OCI-LY1 (cell line): ENCODE results near the gene BCL2.
"Not testable (repeated sequence)": the region's sequence is repeated elsewhere in the genome, so short reads cannot be mapped to it uniquely, and the experiment has no call there.

Experiments
- H2AFZ ChIP-seq: fragments of 200-600 bp; sonication (generic), shearing (Covaris generic); 2 replicates; pipeline ENCODE4 v1.6.0; 2014; ENCODE audit warnings: antibody characterized with exemption, mild to moderate bottlenecking, low read length
- H3F3A ChIP-seq: fragments of 200-600 bp; sonication (generic), shearing (Covaris generic); 2 replicates; pipeline ENCODE4 v1.6.0; 2014; ENCODE audit warnings: mild to moderate bottlenecking, antibody characterized with exemption, low read length, moderate library complexity; ENCODE audit not compliant: insufficient read depth
- H3K27ac ChIP-seq: fragments of 200-600 bp; sonication (generic); 2 replicates; pipeline ENCODE4 v1.5.1; 2014; ENCODE audit warnings: low read length, mixed run types, mild to moderate bottlenecking, low read depth; ENCODE audit not compliant: poor library complexity, severe bottlenecking
- H3K27me3 ChIP-seq: fragments of 200-600 bp; sonication (generic); 2 replicates; pipeline ENCODE4 v1.6.0; 2014; ENCODE audit warnings: antibody characterized with exemption, mild to moderate bottlenecking, low read length, moderate library complexity; ENCODE audit not compliant: insufficient read depth
- H3K36me3 ChIP-seq: fragments of 200-600 bp; sonication (generic); 2 replicates; pipeline ENCODE4 v1.6.1; 2014; ENCODE audit warnings: mild to moderate bottlenecking, antibody characterized with exemption, low read length, moderate library complexity, mixed read lengths; ENCODE audit not compliant: insufficient read depth
- H3K4me1 ChIP-seq: fragments of 200-600 bp; sonication (generic); 2 replicates; pipeline ENCODE4 v1.5.1; 2014; ENCODE audit warnings: mild to moderate bottlenecking, low read length, moderate library complexity; ENCODE audit not compliant: insufficient read depth, severe bottlenecking
- H3K4me2 ChIP-seq: fragments of 200-600 bp; sonication (generic), shearing (Covaris generic); 2 replicates; pipeline ENCODE4 v1.6.1; 2014; ENCODE audit warnings: low read length
- H3K4me3 ChIP-seq: fragments of 200-600 bp; sonication (generic); 2 replicates; pipeline ENCODE4 v1.5.1; 2014; ENCODE audit warnings: low read length, low read depth, mild to moderate bottlenecking, mixed read lengths; ENCODE audit not compliant: poor library complexity, severe bottlenecking
- H3K79me2 ChIP-seq: fragments of 200-600 bp; shearing (Covaris generic); 2 replicates; pipeline ENCODE4 v1.6.1; 2016; ENCODE audit warnings: mixed run types, low read length, mixed read lengths; ENCODE audit not compliant: insufficient read depth
- H3K9ac ChIP-seq: fragments of 200-600 bp; sonication (generic), shearing (Covaris generic); 2 replicates; pipeline ENCODE4 v1.6.1; 2014; ENCODE audit warnings: mild to moderate bottlenecking, low read length, mixed read lengths
- H3K9me2 ChIP-seq: fragments of 200-600 bp; sonication (generic), shearing (Covaris generic); 2 replicates; pipeline ENCODE4 v1.6.1; 2014; ENCODE audit warnings: low read depth, mild to moderate bottlenecking, low read length, mixed read lengths
- H3K9me3 ChIP-seq: fragments of 200-600 bp; shearing (Covaris generic); 2 replicates; pipeline ENCODE4 v1.6.1; 2014; ENCODE audit warnings: low read length, mixed read lengths
- H4K20me1 ChIP-seq: fragments of 200-600 bp; sonication (generic), shearing (Covaris generic); 2 replicates; pipeline ENCODE4 v1.6.0; 2016; ENCODE audit warnings: mild to moderate bottlenecking, low read length; ENCODE audit not compliant: insufficient read depth
- CTCF ChIP-seq: fragments of 200-600 bp; sonication (generic), shearing (Covaris generic); IDR thresholded peaks from 2 replicates; pipeline ENCODE4 v1.5.1; 2017; ENCODE audit warnings: mild to moderate bottlenecking, antibody characterized with exemption, low read length, moderate library complexity, mixed read lengths
- EZH2 ChIP-seq: fragments of 200-600 bp; sonication (generic), shearing (Covaris generic); IDR thresholded peaks from 2 replicates; pipeline ENCODE4 v1.8.0; 2017; ENCODE audit warnings: borderline replicate concordance, mixed run types, mild to moderate bottlenecking, antibody characterized with exemption, low read length, moderate library complexity, mixed read lengths

Gene BCL2

GRCh38 chr18:63366213-63367052 lies 46.9 kb upstream of the BCL2 start:
- Histone ChIP-seq H3K27ac (no peak overlapping the region), H3K27me3 (no peaks in the 10 kb centered on the region), H3K4me3 (peak overlapping the region; percentile 99), H3K9ac (peak overlapping the region; percentile 76), H3K36me3 (peaks cover 9% of the 10 kb centered on the region; the same call in 1 of the 2 replicates), H3K9me2 (no peaks in the 10 kb centered on the region), H3K4me1 (peaks cover 18% of the 10 kb centered on the region), H3K4me2 (peak overlapping the region; percentile 69), H4K20me1 (no peaks in the 10 kb centered on the region), H3K9me3 (0 out of 2 replicates have a peak, but pooled peaks cover 3% of the 10 kb centered on the region), H3F3A (no peaks in the 10 kb centered on the region), H2AFZ (no peak overlapping the region; the same call in 1 of the 2 replicates), H3K79me2 (no peaks in the 10 kb centered on the region)
- TF ChIP-seq EZH2 = no peak
- peak; percentile 3; the same call in 1 of the 2 replicates for TF ChIP-seq CTCF

- no peaks in the 10 kb centered on the region for H4K20me1 ChIP-seq
- H3K36me3 ChIP-seq = peaks cover 9% of the 10 kb centered on the region; the same call in 1 of the 2 replicates
- H3K27ac ChIP-seq = no peak overlapping the region
- H3K4me1 ChIP-seq = peaks cover 18% of the 10 kb centered on the region
- H2AFZ ChIP-seq = no peak overlapping the region
- H3K9me3 ChIP-seq = 0 out of 2 replicates have a peak, but pooled peaks cover 3% of the 10 kb centered on the region
- peak overlapping the region; percentile 99 for H3K4me3 ChIP-seq
- peak overlapping the region; percentile 76 for H3K9ac ChIP-seq
- H3F3A ChIP-seq = no peaks in the 10 kb centered on the region
- no peaks in the 10 kb centered on the region for H3K79me2 ChIP-seq
- H3K27me3 ChIP-seq = no peaks in the 10 kb centered on the region
- TF ChIP-seq CTCF = no peak
- no peak for TF ChIP-seq EZH2
- no peaks in the 10 kb centered on the region for H3K9me2 ChIP-seq
- peak overlapping the region; percentile 69 for H3K4me2 ChIP-seq
Measured at GRCh38 chr18:63365876-63366212, 46.3 kb upstream of the BCL2 start.

- Histone ChIP-seq H3K9me3 (0 out of 2 replicates have a peak, but pooled peaks cover under 1% of the 10 kb centered on the region), H2AFZ (no peak overlapping the region), H3K79me2 (no peaks in the 10 kb centered on the region), H3K4me3 (no peak overlapping the region), H3K27ac (no peak overlapping the region), H3F3A (no peaks in the 10 kb centered on the region), H3K4me1 (peaks cover 18% of the 10 kb centered on the region), H3K9me2 (no peaks in the 10 kb centered on the region), H3K9ac (no peak overlapping the region), H4K20me1 (no peaks in the 10 kb centered on the region), H3K27me3 (no peaks in the 10 kb centered on the region), H3K36me3 (peaks cover 24% of the 10 kb centered on the region), H3K4me2 (no peak overlapping the region)
- TF ChIP-seq EZH2 = no peak
- no peak for TF ChIP-seq CTCF
Measured at GRCh38 chr18:63363951-63364350, 44.4 kb upstream of the BCL2 start.

DNA sequence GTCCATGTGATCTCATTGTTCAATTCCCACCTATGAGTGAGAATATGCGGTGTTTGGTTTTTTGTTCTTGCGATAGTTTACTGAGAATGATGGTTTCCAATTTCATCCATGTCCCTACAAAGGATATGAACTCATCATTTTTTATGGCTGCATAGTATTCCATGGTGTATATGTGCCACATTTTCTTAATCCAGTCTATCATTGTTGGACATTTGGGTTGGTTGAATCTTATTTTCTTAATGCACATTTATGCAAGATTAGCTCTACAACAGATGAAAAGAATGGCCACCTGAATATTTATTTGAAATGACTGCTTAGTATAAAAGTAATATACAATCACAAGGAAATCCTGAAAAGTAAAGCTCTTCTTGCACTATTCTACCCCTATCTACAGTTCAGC lies 43.9 kb upstream of the BCL2 start:
- H3K4me2 ChIP-seq, H2AFZ ChIP-seq, H3K9ac ChIP-seq, H3K79me2 ChIP-seq, H3K27ac ChIP-seq, H3K9me2 ChIP-seq, H3K27me3 ChIP-seq, H3F3A ChIP-seq, H3K4me3 ChIP-seq, H4K20me1 ChIP-seq, H3K9me3 ChIP-seq: not testable (repeated sequence)
- Histone ChIP-seq H3K36me3 (peaks cover 27% of the 10 kb centered on the region), H3K4me1 (peaks cover 18% of the 10 kb centered on the region)
